Esophagus (tissue), 2 donors: ENCODE results near the gene HJURP. TPM values are rescaled to one million over a fixed set of nuclear protein-coding genes. Genes with fewer than 3 reads are reported as not detected.

Experiments
- H3K27ac ChIP-seq, 2 donors: one replicate each; pipeline ENCODE4 v1.5.1; 2013; ENCODE audit warnings: low read depth in 2 of 2, mild to moderate bottlenecking in 2 of 2, inconsistent platforms in 1 of 2, low read length in 1 of 2, moderate library complexity in 1 of 2
- H3K27me3 ChIP-seq, 2 donors: one replicate each; pipeline ENCODE4 v1.6.1; 2013; ENCODE audit warnings: low read length in 2 of 2, control low read depth in 1 of 2, mild to moderate bottlenecking in 1 of 2; ENCODE audit not compliant: insufficient read depth in 2 of 2, control insufficient read depth in 1 of 2
- H3K36me3 ChIP-seq, 2 donors: one replicate each; pipeline ENCODE4 v1.6.1; 2013; ENCODE audit warnings: low read length in 1 of 2; ENCODE audit not compliant: control insufficient read depth in 2 of 2, insufficient read depth in 2 of 2
- H3K4me1 ChIP-seq, 2 donors: one replicate each; pipeline ENCODE4 v1.6.1; 2013; ENCODE audit warnings: low read length in 1 of 2; ENCODE audit not compliant: control insufficient read depth in 2 of 2, insufficient read depth in 2 of 2
- H3K4me3 ChIP-seq, 2 donors: one replicate each; pipeline ENCODE4 v1.5.1; 2013; ENCODE audit warnings: low read length in 2 of 2, mild to moderate bottlenecking in 2 of 2, low read depth in 1 of 2, moderate library complexity in 1 of 2
- H3K9me3 ChIP-seq, 2 donors: one replicate each; pipeline ENCODE4 v1.6.1; 2013; ENCODE audit warnings: mild to moderate bottlenecking in 2 of 2, low read depth in 1 of 2, low read length in 1 of 2, moderate library complexity in 1 of 2; ENCODE audit not compliant: control insufficient read depth in 2 of 2, insufficient read depth in 1 of 2
- WGBS, 2 donors: extraction: QIAGEN DNeasy Blood & Tissue Kit; methylation state at CpG; one replicate each; pipeline ENCODE4 v1.1.7; 2013; 5-methylcytosine and 5-hydroxymethylcytosine counted together
- polyA plus RNA-seq, 2 donors: library from polyadenylated mRNA; stranded (reverse); fragments of 200-250 nt; gene quantifications; one replicate each; pipeline ENCODE4 v1.2.3, GENCODE V29; 2013
- donor health status: healthy with polysubstance abuse.
- donor health status: Bipolar disorder and iron deficiency.

HJURP gene
- polyA plus RNA-seq, 2 donors: 6.6 to 9.5 TPM

DNA sequence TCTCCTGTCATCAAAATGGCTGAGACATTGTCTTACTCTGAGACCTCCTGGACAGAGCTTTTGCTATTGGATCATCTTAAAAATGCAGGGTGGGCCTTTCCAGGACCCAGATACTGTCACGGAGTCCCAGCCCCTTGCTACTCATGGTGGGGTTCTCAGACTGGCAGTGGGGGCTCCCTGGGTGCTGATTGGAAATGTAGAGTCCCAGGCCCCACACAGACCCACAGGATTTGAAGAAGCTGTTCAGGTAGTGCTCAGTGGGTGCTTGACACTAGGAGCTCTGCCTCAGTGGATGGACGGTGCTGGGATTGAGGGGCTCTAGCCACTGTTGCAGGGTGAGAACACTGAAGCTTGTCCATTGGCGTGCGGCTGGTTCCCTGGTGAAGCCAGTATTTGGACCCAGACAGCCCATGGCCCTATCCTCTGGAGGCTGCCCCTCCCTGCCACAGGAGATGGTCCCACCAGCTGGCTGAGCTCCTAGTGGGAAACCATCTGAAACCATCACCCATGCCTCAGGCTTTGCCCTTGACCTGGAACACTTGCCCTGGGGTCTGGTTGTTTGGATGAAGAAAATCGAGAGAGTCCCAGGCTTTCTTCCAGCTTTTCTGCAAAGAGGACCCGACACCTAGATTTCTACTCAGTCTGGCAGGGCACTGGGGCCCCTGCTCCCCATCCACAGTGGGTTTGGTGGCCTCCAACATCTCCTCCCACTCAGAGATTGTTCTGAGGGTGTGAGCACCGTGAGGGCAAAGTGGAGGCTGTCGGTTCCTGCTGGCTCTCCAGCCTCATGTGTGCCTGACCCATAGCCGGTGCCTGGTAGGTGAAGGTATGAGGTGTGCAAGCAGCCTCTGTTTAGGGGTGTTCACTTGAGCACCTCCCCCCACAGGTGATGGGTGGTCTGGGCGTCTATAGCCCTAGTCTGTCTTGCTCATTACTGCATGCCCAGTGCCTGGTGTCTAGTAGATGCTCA, 46.1 kb downstream of the HJURP start:
- H3K27me3 ChIP-seq: no peaks in the 10 kb centered on the region
- H3K4me3 ChIP-seq: no peak overlapping the region
- H3K4me1 ChIP-seq: no peaks in the 10 kb centered on the region
- peaks cover 0 to 2% of the 10 kb centered on the region in 2 donors for H3K9me3 ChIP-seq
- 77 to 81% methylated on average over 10 of the region's 10 CpGs for WGBS, 2 donors
- H3K27ac ChIP-seq: no peak overlapping the region
- H3K36me3 ChIP-seq: no peaks in the 10 kb centered on the region

DNA sequence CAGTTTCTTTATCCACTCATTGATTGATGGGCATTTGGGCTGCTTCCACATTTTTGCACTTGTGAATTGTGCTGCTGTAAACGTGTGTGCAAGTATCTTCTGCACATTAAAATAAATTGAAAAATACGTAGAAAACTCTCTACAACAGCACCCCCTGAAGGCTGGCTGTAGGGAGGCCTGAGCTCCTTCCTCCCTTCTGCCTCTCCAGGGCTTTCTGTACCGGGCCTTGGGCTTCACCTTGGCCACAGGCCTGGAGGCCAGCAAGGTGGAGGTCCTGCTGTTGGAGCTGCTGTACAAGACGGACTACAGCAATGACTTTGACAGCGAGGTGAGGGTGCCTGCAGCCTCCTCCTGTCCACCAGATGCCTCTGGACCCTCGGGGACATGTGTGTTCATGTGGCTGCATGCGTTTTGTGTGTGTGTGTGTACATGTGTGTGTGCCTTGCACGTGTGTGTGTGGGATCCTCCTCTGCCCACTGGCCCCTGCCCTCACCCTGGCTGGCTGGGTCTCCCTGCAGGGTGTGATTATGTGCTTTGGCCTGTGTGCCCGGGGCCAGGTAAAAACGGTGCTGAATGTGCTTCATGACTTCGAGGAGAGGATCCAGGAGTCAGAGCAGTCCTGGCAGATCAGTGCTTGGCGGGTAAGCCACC, 47.0 kb downstream of the HJURP start:
- no peaks in the 10 kb centered on the region for H3K4me1 ChIP-seq
- no peak overlapping the region for H3K4me3 ChIP-seq
- no peak overlapping the region for H3K27ac ChIP-seq
- no peaks in the 10 kb centered on the region for H3K36me3 ChIP-seq
- H3K9me3 ChIP-seq: peaks cover 0 to 2% of the 10 kb centered on the region in 2 donors
- H3K27me3 ChIP-seq: no peaks in the 10 kb centered on the region
- WGBS, 2 donors: 70 to 75% methylated on average over 12 of the region's 12 CpGs

- Histone ChIP-seq H3K27me3 (no peaks in the 10 kb centered on the region), H3K36me3 (no peaks in the 10 kb centered on the region), H3K27ac (no peak overlapping the region), H3K4me1 (no peaks in the 10 kb centered on the region), H3K9me3 (no peaks in the 10 kb centered on the region), H3K4me3 (no peak overlapping the region)
- 56 to 67% methylated on average over 8 of the region's 8 CpGs for WGBS, 2 donors
Measured at GRCh38 chr2:233803994-233804393, 50.3 kb downstream of the HJURP start.

- WGBS, 2 donors: 62 to 74% methylated on average over 2 of the region's 2 CpGs
- no peak overlapping the region for H3K27ac ChIP-seq
- H3K4me1 ChIP-seq: no peaks in the 10 kb centered on the region
- no peaks in the 10 kb centered on the region for H3K36me3 ChIP-seq
- no peak overlapping the region for H3K4me3 ChIP-seq
- H3K9me3 ChIP-seq: no peaks in the 10 kb centered on the region
- H3K27me3 ChIP-seq: no peaks in the 10 kb centered on the region
Measured at GRCh38 chr2:233803292-233803911, 50.9 kb downstream of the HJURP start.

DNA sequence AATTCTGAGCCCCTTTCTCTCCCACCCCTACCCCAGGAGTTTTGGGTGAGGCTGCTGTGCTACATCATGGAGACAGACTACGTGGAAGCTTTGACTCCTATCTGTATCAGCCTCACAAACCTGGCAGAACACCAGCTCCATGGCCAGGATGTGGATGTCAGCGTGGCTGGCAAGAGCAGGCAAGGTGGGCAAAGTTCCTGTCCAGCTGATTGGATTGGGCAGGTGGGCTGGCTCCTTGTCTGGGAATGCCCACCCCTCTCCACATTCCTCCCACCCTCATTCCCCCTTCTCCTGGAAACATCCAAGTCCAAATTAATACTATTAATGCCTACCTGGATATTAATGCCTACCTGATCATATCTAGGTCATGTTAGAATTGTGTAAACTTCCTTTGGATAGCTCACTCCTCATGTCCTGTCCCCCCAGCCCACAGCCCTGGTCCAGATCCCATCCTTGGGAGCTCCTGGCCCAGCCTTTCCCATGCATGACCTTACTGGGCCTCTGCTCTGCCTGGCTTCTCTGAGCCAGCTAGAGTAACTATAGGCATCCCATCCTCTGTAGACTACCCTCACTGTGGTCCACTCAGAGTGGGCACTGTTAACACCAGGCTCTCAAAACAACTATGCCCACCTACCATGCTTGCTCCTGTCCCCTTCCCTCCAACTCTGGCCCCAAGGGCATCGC, 52.1 kb downstream of the HJURP start:
- Histone ChIP-seq H3K4me1 (no peaks in the 10 kb centered on the region), H3K4me3 (no peak overlapping the region), H3K27ac (no peak overlapping the region), H3K36me3 (no peaks in the 10 kb centered on the region), H3K27me3 (no peaks in the 10 kb centered on the region), H3K9me3 (no peaks in the 10 kb centered on the region)
- 67 to 77% methylated on average over 3 of the region's 3 CpGs for WGBS, 2 donors

DNA sequence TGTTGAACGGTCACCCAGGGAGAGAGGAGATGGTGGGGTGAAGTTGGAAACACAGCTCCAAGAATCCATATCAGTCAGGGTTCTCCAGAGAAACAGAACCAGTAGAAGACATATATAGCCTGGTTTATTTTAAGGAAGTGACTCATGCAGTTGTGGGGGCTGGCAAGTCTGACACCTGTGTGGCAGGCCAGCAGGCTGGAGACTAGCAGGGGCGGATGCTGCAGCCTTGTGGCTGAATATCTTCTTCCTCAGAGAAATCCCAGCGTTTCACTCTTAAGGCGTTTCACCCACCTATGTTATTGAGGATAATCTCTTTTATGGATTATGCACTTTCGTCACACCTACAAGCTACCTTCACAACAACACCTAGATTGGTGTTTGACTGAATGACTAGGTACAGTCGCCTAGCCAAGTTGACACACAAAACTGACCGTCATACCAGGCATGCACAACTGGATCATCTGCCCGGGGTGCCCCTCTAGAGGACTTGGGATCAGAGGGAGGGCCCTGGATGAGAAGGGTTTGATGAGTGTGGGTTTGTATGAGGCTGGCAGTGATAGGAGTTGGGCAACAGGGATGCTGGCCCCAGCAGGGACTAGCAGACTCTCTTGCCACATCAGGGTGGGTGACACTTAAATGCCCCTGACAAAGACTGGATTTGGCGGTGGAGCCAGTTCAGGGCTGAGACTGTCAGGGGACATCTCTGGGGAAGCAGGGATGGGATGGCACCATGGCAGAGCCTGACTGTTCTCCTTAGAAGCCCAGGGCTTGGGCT, 52.8 kb downstream of the HJURP start:
- Histone ChIP-seq H3K36me3 (no peaks in the 10 kb centered on the region), H3K4me1 (no peaks in the 10 kb centered on the region), H3K27me3 (no peaks in the 10 kb centered on the region), H3K4me3 (no peak overlapping the region), H3K27ac (no peak overlapping the region), H3K9me3 (no peaks in the 10 kb centered on the region)
- 76 to 78% methylated on average over 9 of the region's 9 CpGs for WGBS, 2 donors

GRCh38 chr2:233800208-233800607, 54.1 kb downstream of the HJURP start:
- WGBS, 2 donors: 78 to 81% methylated on average over 7 of the region's 7 CpGs
- Histone ChIP-seq H3K36me3 (no peaks in the 10 kb centered on the region), H3K9me3 (peaks cover 0 to 2% of the 10 kb centered on the region in 2 donors), H3K4me3 (no peak overlapping the region), H3K27ac (no peak overlapping the region), H3K4me1 (no peaks in the 10 kb centered on the region), H3K27me3 (no peaks in the 10 kb centered on the region)

- H3K4me3 ChIP-seq: no peak overlapping the region
- H3K36me3 ChIP-seq: no peaks in the 10 kb centered on the region
- no peaks in the 10 kb centered on the region for H3K4me1 ChIP-seq
- H3K27ac ChIP-seq: no peak overlapping the region
- no peaks in the 10 kb centered on the region for H3K27me3 ChIP-seq
- WGBS, 2 donors: 54 to 77% methylated on average over 5 of the region's 5 CpGs
- peaks cover 0 to 2% of the 10 kb centered on the region in 2 donors for H3K9me3 ChIP-seq
Measured at GRCh38 chr2:233799716-233800115, 54.6 kb downstream of the HJURP start.
